HG03135 (cell line): ENCODE data around the gene SAMD8.

Experiments
- ATAC-seq: cut with Tn5 transposase; IDR thresholded peaks from one replicate; pipeline ENCODE4 v1.9.1; 2021; ENCODE audit warnings: mild to moderate bottlenecking, moderate library complexity; ENCODE audit not compliant: unreplicated experiment

SAMD8 gene

GRCh38 chr10:75084834-75085384, 26.5 kb upstream of the SAMD8 start:
- ATAC-seq, result no peak

DNA sequence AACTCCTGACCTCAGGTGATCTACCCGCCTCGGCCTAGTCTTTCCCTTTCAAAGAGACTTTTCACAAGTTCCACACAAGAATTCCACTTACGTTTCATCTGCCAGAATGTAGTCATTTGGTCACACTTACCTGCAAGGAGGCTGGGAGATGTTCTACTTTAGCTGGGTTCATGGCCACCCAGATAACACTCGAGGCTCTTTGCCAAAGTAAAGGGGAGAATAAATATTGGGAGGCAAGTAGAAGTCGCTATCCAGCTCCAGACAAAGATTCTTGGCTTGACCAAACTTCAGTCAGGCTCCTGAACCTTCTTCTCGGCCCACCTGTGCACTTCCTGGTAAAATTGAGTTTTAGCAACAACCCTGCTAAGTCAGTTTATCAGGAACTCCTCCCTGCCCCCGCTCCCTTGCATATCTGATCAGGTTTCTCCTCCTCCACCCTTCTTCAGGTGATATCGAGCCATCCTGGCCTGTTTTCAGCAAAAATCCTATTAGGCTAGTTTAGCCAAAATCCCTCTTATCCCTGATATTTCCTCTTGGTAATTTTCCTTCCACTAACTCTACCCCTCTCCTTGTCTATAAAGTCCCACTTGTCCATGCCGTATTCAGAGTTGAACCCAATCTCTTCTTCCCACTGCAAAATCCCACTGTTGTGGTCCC, 25.1 kb upstream of the SAMD8 start:
- ATAC-seq, result no peak

GRCh38 chr10:75088640-75089039, 22.8 kb upstream of the SAMD8 start:
- no peak for ATAC-seq

DNA sequence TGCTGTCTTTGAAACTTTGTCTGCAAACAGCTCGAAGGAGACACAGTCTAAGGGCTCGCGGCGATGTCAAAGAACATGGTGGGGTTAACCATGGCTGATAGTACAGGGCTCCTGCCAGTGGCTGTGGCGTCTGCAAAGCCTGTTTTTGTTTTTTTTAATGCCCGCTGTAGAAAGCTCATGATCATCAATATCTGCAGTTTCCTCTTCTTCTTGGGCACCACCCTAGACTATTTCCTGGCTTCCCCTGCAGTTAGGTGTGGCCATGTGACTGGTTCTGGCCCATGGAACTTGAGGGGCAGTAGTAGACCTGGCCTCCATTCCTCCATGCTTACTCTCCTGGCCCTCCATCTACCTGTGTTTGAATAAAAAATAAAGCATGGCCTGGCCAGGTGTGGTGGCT, 21.8 kb upstream of the SAMD8 start:
- no peak for ATAC-seq

DNA sequence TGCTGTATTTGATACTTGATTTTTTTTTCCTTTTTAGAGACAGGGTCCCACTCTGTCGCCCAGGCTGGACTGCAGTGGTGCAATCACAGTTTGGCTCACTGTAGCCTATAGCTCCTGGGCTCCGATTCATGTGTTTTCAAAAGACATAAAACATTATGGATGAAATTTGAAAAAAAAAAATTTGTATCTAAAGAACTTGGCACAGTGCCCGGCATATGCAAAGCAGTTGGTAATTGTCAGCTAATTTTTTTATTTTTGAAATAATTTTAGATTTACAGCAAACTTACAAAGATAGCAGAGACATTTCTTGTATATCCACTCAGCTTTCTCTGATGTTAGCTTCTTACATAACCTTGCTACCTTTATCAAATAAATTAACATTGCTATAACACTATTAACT, 20.3 kb upstream of the SAMD8 start:
- no peak for ATAC-seq

GRCh38 chr10:75094465-75094864, 17.0 kb upstream of the SAMD8 start:
- no peak for ATAC-seq

DNA sequence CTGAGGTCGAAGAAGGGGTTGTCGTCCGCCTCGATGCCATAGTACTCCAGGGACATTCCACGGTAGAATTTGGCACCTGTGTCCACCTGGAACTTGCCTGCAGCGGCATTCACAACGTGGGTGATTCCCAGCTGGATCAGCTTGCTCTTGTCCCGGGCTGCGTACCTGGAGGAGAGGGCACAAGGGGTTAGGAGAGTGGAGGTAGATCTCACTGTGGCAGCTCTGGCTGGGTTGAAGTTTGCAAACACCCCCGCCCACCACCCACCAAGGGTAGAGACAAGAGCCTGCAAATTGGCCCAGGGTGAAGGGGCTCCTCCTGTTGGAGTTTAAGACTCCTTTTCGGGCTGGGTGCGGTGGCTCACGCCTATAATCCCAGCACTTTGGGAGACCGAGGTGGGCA, 15.8 kb upstream of the SAMD8 start:
- no peak for ATAC-seq

GRCh38 chr10:75096749-75097148, 14.7 kb upstream of the SAMD8 start:
- ATAC-seq, result no peak

- no peak for ATAC-seq
Observed at GRCh38 chr10:75097666-75098285, 13.7 kb upstream of the SAMD8 start.

DNA sequence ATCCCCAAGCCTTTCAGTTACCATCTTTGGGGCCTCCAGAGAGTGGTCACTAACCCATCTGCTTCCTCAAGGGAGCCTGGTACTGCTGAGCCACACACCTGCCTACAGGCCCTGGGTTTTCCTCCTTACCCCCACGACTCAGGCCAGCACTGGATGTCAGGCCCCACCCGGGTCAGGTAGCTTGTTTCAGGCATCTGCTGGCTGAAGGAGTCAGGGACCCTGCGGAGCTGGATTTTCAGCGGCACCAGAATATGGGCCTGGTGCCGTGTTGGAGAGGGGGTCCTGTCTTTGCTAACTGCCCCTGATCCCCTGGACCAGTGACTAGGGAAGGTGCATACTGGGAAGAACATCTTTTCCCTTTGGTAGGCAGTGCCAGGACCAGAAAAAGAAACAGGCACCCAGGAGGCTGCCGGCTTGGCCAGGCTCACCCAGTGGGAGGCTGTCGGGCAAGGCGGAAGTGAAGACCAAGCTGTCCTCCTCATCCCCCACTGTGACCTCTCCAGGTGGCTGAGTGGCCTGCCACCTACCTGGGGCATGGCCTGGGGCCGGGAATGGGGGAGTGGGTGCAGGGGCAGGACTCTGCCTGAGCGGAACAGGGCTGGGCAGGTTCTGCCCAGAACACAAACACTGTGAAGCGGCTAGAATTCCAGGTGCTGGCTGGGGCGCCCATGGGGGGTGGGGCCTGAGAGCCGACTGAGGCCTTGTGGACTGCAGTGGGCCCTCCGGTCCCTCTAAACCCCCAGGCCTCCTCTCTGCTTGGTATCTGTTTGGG, 12.4 kb upstream of the SAMD8 start:
- ATAC-seq, result no peak

DNA sequence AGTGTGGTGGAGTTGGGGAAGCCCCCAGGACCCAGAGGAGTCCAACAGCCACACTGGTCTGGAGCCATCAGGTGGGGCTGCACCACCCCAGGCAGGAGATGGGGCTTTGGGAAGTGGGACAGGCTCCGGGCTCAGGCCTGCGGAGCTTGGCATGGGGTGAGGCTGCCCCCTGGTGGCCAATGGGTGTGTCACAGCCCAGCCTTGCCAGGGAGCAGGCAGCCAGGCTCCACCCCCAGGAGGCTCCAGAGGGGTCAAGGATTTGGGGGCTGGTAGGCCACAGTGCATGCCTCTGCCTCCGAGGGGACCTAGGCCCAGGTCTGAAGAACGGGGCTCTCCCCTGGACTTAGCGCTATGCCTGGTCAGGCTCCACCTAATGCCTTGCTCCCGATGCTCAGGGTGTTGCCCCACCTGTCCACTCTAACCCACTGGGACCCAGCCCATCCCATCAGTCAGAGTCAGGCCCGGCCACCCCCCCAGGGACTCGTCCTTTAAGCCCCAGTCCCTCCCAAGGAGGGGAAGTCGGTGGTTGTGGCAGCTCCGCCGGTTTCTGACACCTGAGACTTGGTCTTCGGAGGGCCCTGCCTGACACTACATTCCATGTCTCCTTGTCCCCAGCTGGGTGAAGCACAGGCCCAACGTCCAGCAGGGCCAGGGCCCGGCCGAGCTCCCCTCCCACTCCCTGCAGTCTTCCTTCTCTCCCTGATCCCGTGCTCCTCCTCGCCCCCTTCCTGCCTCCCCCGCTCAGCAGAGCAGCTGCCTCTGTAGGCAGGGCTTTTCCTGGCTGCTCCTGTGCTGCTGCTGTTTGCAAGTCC, 11.3 kb upstream of the SAMD8 start:
- ATAC-seq, result peak; percentile 84

- no peak for ATAC-seq
Observed at GRCh38 chr10:75100764-75101291, 10.6 kb upstream of the SAMD8 start.

GRCh38 chr10:75101416-75102251, 9.8 kb upstream of the SAMD8 start:
- no peak for ATAC-seq

- ATAC-seq, result no peak
Observed at GRCh38 chr10:75102830-75103673, 8.4 kb upstream of the SAMD8 start.

DNA sequence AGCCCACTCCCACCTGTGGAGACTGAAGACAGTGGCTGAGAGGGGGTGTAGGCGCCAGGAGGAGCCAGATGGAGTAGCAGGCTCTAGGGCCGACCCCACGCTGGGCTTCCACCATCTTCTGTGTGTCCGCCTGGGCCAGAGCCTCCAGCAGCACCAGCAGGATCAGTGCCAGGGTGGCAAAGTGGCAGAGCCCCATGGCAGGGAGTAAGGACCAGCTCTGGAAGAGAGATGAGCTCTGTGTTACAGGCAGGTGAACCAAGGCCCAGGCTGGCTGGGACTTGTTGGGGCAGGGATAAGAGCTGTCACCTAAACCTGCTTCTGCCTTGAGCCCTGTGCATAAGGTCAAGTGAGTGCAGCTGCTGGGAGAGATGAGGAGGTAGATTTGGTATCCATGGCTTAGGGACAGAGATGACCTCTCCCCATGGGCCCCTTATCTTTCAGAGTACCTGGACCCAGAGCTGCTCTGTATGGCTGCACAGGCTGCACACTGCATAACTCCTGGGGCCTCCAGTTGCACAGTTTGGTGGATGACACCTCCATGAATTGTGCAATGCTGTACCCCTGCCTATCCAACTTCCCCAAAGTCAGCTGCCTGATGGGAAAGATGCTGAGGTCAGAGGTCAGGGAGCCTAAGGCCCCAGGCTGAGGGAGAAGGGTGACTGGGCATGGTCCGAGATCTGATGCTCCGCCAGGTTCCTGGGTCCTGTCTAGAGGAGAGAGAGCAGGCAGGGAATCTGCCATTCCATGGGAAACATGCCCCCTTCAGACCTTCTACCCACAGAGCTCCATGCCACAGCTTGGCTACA, 7.4 kb upstream of the SAMD8 start:
- no peak for ATAC-seq

GRCh38 chr10:75104842-75105241, 6.6 kb upstream of the SAMD8 start:
- ATAC-seq, result no peak

DNA sequence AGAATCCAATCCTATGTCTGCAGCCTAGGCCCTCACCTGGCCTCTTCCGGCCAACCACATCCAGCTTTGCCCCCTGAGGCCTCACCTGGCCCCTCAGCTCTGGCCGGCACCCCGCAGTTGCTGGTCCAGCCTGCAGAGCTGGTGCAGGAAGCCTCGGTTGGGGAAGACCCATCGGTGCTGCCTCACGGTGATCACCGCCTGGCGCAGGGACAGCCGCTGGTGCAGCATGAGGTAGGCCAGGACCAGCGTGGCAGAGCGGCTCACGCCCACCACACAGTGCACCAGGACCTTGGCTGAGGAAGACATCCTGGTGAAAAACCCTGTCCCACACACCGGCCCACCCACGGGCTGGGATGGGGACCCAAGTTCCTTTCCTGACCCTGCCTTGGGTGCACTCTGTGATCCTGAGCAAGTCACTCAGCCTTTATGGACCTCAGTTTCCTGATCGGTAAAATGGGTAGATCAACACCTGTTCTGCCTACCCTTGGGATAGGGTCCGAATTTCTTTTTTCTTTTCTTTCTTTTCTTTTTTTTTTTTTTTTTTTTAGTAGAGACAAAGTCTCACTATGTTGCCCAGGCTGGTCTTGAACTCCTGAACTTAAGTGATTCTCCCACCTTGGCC, 5.8 kb upstream of the SAMD8 start:
- no peak for ATAC-seq

- no peak for ATAC-seq
Observed at GRCh38 chr10:75106242-75106641, 5.2 kb upstream of the SAMD8 start.
